GM12875 (cell line): ENCODE results near the gene RAB3IL1.

Experiments
- H3K4me3 ChIP-seq: one replicate; pipeline ENCODE4 v1.5.1; 2011; ENCODE audit warnings: low read depth, low read length, control low read depth
- TF ChIP-seq, protein P1 (sequence below): IDR thresholded peaks from 2 replicates; pipeline ENCODE4 v1.5.1; 2011; ENCODE audit warnings: low read depth, mild to moderate bottlenecking, control low read depth, inconsistent platforms, low read length, moderate library complexity, borderline replicate concordance; ENCODE audit not compliant: insufficient read depth

Gene RAB3IL1

DNA sequence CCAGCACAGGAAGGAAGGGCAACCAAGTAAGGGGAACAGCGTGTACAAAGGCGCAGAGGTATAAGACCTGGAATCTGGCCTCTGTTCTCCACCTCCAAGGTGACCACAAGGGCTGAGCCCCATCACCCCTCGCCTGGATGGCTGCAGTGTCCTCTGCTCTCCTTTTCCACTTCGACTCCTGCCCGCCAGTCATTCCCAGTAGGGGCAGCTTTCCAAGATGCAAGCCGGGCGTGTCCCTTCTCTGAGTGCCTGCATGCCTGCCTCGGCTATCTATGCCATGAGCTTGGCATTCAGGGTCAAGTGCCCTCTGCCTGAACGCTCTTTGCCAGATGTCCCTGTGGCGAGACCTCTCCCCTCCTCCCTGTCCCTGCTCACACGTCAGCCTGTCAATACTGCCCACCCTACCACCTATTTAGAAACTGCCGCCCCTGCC lies 43.0 kb downstream of the RAB3IL1 start:
- TF ChIP-seq, protein P1, sequence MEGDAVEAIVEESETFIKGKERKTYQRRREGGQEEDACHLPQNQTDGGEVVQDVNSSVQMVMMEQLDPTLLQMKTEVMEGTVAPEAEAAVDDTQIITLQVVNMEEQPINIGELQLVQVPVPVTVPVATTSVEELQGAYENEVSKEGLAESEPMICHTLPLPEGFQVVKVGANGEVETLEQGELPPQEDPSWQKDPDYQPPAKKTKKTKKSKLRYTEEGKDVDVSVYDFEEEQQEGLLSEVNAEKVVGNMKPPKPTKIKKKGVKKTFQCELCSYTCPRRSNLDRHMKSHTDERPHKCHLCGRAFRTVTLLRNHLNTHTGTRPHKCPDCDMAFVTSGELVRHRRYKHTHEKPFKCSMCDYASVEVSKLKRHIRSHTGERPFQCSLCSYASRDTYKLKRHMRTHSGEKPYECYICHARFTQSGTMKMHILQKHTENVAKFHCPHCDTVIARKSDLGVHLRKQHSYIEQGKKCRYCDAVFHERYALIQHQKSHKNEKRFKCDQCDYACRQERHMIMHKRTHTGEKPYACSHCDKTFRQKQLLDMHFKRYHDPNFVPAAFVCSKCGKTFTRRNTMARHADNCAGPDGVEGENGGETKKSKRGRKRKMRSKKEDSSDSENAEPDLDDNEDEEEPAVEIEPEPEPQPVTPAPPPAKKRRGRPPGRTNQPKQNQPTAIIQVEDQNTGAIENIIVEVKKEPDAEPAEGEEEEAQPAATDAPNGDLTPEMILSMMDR: no peak
- H3K4me3 ChIP-seq: no peak overlapping the region

DNA sequence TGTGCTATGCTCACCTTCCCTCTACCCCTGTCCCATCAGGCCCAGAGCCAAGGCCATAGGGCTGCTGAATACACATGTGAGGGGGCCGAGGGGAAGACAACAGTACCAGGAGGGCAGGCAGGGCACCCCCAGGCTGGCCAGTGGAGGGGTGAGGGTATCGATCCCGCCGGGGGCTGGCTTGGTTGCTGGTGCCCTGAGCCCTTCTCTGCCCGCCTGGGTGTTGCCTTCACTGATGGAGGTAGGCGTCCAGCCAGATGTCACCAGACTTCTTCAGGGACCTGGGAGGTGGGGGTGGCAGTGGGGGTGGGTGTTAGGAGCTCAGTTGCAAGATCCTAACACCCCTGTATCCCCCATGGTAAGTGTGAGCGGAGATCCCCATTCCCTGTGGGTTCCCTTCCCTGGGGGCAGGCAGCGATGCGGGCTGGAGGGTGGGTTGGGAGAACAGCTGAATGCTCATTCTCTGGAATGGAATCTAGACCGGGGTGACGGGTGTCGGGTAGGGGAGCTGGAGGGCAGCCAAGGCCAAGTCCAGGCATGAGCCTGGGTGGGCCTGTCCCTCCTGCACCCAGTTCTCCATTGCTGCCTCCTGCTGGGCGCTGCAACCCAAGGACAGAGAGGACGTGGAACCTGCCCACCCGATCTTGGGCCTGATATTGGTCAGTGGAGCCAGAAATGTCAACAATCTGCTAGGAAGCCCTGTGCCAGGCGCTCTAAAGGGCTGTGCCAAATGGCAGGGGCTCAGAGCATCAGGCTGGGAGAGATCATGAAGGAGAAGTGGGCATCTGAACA lies 43.6 kb downstream of the RAB3IL1 start:
- TF ChIP-seq, protein P1: no peak
- H3K4me3 ChIP-seq: no peak overlapping the region

DNA sequence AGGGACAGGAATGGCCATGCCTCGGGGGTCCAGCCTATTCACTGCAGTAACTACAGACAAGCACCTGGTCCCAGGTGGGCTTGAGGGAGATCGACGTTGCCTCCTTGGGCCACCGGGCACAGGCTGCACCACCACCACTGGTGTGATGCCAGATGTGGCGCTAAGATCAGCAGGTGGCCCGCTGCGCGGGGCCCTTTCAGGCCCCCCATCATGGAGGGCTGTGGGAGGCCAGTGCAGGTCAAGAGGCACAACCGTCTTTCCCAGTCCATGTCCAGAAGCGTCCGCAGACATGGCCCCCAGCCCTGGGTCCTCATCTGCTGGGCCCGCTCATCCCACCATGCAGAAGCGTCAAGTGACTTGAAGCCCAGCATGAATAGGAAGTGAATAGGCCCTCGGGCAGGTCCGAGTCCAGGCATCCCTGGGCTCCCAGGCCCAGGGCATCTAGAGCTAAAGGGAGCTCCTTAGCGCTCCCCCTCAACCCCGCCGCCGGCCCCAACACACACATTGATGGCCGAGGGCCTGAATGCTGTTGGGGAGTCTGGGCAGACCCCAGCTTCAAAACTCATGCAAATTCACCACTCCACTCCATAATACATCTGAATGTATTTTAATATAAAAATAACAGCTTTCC lies 44.3 kb downstream of the RAB3IL1 start:
- TF ChIP-seq, protein P1: no peak

DNA sequence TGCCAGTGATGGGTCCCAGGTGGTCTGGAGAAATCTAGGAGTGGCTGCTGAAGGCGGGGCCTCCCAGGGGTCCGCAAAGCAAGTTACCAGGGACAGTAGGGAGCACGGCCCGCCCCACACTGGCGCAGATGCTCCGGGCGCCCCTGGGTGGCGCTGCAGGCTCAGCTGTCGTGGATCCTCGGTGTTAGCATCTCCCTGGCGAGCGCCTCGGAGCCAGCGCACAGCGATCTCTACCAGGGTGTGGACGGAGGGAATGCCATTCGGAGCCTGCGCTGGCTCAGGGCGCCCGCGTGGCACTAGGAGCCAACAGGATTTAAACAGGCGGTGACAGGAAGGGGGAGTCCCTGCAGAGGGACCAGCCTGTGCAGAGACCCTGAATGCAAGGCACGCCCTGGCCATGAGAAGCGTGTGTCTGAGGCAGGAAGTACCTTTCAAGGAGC lies 46.2 kb downstream of the RAB3IL1 start:
- TF ChIP-seq, protein P1: peak; percentile 97
- H3K4me3 ChIP-seq: peak overlapping the region; percentile 29

More for the DNA sequence above, 44.3 kb downstream of the RAB3IL1 start:
- no peak overlapping the region for H3K4me3 ChIP-seq

DNA sequence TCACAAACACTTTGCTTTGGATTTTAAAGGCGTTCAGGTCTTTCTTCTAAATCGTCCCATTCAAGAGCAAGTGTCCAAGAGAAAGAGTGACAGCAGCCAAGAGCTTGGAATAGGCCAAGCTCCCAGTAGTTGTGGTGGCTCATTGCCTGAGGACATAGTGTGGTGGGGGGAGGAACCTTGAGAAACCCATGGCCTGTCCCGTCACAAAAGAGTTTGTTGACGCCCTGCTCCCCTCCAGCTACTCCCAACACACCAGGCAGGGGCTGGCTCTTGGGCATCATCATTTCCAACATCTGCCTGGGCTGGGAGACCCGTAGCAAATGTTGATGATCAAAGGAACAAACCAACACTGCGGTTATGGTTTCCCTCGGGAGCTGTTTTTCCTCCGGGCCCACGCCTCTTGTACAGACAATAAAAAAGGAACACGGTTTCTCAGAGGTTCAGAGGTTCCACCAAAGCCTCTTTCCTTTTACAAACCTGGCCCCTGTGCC lies 46.8 kb downstream of the RAB3IL1 start:
- no peak overlapping the region for H3K4me3 ChIP-seq
- TF ChIP-seq, protein P1: no peak

DNA sequence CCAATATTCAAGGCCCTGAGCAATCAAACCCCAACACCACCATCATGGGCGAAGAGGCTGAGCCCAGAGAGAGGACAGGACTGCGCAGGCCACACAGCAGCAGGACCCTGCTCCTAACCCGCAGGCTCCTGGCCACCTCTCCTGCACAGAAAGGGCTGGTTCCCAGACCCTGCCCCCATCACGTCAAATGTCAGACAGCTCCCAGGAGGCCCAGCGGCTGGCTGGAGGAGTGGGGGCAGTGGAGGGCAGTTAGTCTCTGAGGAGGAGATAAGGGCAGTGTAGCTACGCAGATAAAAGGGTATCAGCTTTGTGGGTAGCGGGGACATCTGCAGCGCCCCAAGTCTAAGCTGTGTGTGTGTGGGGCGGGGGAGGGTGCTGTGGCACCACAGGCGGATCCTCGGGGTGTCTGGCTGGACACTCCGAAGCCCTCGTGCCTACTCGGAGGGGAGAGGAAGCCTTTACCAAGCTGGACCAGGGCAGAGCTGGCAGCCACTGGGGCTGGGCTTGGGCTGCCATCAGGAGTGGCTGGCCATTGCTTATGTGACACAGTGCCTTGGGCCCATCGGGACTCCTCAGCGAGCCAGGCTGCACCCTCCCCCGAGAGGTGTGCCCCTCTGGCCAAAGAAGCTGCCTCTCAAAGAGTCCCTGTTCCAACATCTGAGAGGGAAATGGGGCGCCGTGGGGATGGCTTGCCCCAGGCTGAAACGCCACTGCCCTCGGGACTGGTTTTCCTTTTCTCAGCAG lies 47.5 kb downstream of the RAB3IL1 start:
- TF ChIP-seq, protein P1: no peak
- no peak overlapping the region for H3K4me3 ChIP-seq

DNA sequence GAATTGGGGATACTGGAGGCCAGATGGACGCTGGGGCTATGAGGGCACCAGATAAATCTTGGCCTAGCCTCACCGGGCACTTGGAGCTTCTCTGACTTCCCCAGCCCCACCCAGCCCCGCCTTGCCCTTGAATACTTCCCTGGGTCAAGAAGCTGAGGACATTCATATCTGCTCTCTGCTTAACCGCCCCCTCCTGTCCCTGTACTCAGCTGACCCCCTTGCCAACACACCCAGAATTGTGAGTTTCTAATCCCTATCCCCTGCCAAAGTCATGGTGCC lies 48.0 kb downstream of the RAB3IL1 start:
- TF ChIP-seq, protein P1: no peak
- H3K4me3 ChIP-seq: no peak overlapping the region
